Activated T-helper 2 cell treated with anti-CD3 and anti-CD28 coated beads, Interferon-gamma antibody, Interleukin-2, Interleukin-4, amounts not matched to agents 10 μg/mL and 5 μg/mL and 100 μg/mL, durations not matched to agents 14 hours and 24 hours and 36 hours (primary cell): ENCODE data around the gene CDK14. TPM values are rescaled to one million over a fixed set of nuclear protein-coding genes. Genes with fewer than 3 reads are reported as not detected.
"Not testable (repeated sequence)": the region's sequence is repeated elsewhere in the genome, so short reads cannot be mapped to it uniquely, and the experiment has no call there.

ENCODE experiments used
- DNase-seq: peaks from one replicate; pipeline ENCODE4 v3.0.0; 2021; ENCODE audit warnings: low spot score
- H3K27ac Mint-ChIP-seq: one replicate; pipeline ENCODE4 v1.8.0; 2021; ENCODE audit warnings: mixed read lengths
- H3K27me3 Mint-ChIP-seq: one replicate; pipeline ENCODE4 v1.8.0; 2021; ENCODE audit warnings: low read depth, mixed read lengths
- H3K36me3 Mint-ChIP-seq: one replicate; pipeline ENCODE4 v1.8.0; 2021; ENCODE audit warnings: low read depth, mixed read lengths
- H3K4me1 Mint-ChIP-seq: one replicate; pipeline ENCODE4 v1.8.0; 2021; ENCODE audit warnings: low read depth, mixed read lengths
- H3K4me3 Mint-ChIP-seq: one replicate; pipeline ENCODE4 v1.8.0; 2021; ENCODE audit warnings: low read depth, mild to moderate bottlenecking, moderate library complexity, mixed read lengths
- H3K9me3 Mint-ChIP-seq: one replicate; pipeline ENCODE4 v1.8.0; 2021; ENCODE audit warnings: mixed read lengths
- intact Hi-C: fragments of 100-400 bp; cut with micrococcal nuclease; formaldehyde crosslinking; loops from one replicate; pipeline ENCODE4 v1.15.1; 2023
- total RNA-seq: library from RNA; stranded (reverse); gene quantifications from 2 replicates; pipeline ENCODE4 v1.2.3, GENCODE V29; 2022

CDK14 gene
- total RNA-seq, 1 donor from 2014 or later, result 2.2 TPM

- no peaks in the 10 kb centered on the region for H3K4me1 Mint-ChIP-seq
- no peaks in the 10 kb centered on the region for H3K9me3 Mint-ChIP-seq
- no peaks in the 10 kb centered on the region for H3K27me3 Mint-ChIP-seq
- no peak overlapping the region for H3K27ac Mint-ChIP-seq
- no peak overlapping the region for H3K4me3 Mint-ChIP-seq
- H3K36me3 Mint-ChIP-seq, result no peaks in the 10 kb centered on the region
- no peak for DNase-seq
- intact Hi-C loops, result no loop called here
Measured at GRCh38 chr7:90764848-90765570, 168.9 kb downstream of the CDK14 start.

- no peaks in the 10 kb centered on the region for H3K27me3 Mint-ChIP-seq
- H3K27ac Mint-ChIP-seq, result no peak overlapping the region
- no peaks in the 10 kb centered on the region for H3K36me3 Mint-ChIP-seq
- intact Hi-C loops, result no loop called here
- no peak for DNase-seq
- H3K4me3 Mint-ChIP-seq, result no peak overlapping the region
- H3K9me3 Mint-ChIP-seq, result no peaks in the 10 kb centered on the region
- no peaks in the 10 kb centered on the region for H3K4me1 Mint-ChIP-seq
Measured at GRCh38 chr7:90766814-90767564, 170.9 kb downstream of the CDK14 start.

GRCh38 chr7:90768301-90768700 is 172.2 kb downstream of the CDK14 start:
- no peak overlapping the region for H3K27ac Mint-ChIP-seq
- H3K4me3 Mint-ChIP-seq, result no peak overlapping the region
- H3K9me3 Mint-ChIP-seq, result no peaks in the 10 kb centered on the region
- H3K36me3 Mint-ChIP-seq, result no peaks in the 10 kb centered on the region
- no peaks in the 10 kb centered on the region for H3K27me3 Mint-ChIP-seq
- intact Hi-C loops, result no loop called here
- H3K4me1 Mint-ChIP-seq, result no peaks in the 10 kb centered on the region
- no peak for DNase-seq

- Mint-ChIP-seq H3K36me3 (no peaks in the 10 kb centered on the region), H3K9me3 (no peaks in the 10 kb centered on the region), H3K4me1 (no peaks in the 10 kb centered on the region), H3K4me3 (no peak overlapping the region), H3K27me3 (no peaks in the 10 kb centered on the region), H3K27ac (no peak overlapping the region)
- DNase-seq, result no peak
- intact Hi-C loops, result no loop called here
Measured at GRCh38 chr7:90769036-90769435, 172.9 kb downstream of the CDK14 start.

GRCh38 chr7:90769566-90769965 is 173.4 kb downstream of the CDK14 start:
- H3K9me3 Mint-ChIP-seq, H3K36me3 Mint-ChIP-seq, DNase-seq, H3K4me1 Mint-ChIP-seq, H3K4me3 Mint-ChIP-seq, intact Hi-C loops, H3K27me3 Mint-ChIP-seq, H3K27ac Mint-ChIP-seq: not testable (repeated sequence)

GRCh38 chr7:90771281-90771680 is 175.2 kb downstream of the CDK14 start:
- no peak for DNase-seq
- Mint-ChIP-seq H3K4me3 (no peak overlapping the region), H3K27me3 (no peaks in the 10 kb centered on the region), H3K9me3 (no peaks in the 10 kb centered on the region), H3K36me3 (no peaks in the 10 kb centered on the region), H3K27ac (no peak overlapping the region), H3K4me1 (no peaks in the 10 kb centered on the region)
- intact Hi-C loops, result no loop called here

- Mint-ChIP-seq H3K4me1 (no peaks in the 10 kb centered on the region), H3K27me3 (no peaks in the 10 kb centered on the region), H3K27ac (no peak overlapping the region)
Measured at GRCh38 chr7:90772410-90772809, 176.3 kb downstream of the CDK14 start.

GRCh38 chr7:90773269-90773668 is 177.1 kb downstream of the CDK14 start:
- H3K4me1 Mint-ChIP-seq, result no peaks in the 10 kb centered on the region
- no peak overlapping the region for H3K4me3 Mint-ChIP-seq
- no peaks in the 10 kb centered on the region for H3K36me3 Mint-ChIP-seq
- intact Hi-C loops, result no loop called here
- no peaks in the 10 kb centered on the region for H3K9me3 Mint-ChIP-seq
- no peaks in the 10 kb centered on the region for H3K27me3 Mint-ChIP-seq
- DNase-seq, result no peak
- H3K27ac Mint-ChIP-seq, result no peak overlapping the region

More at GRCh38 chr7:90772410-90772809, 176.3 kb downstream of the CDK14 start:
- Mint-ChIP-seq H3K4me3 (no peak overlapping the region), H3K9me3 (no peaks in the 10 kb centered on the region), H3K36me3 (no peaks in the 10 kb centered on the region)
- intact Hi-C loops, result no loop called here
- DNase-seq, result no peak

GRCh38 chr7:90774706-90775105 is 178.6 kb downstream of the CDK14 start:
- H3K27me3 Mint-ChIP-seq, result no peaks in the 10 kb centered on the region
- no peak for DNase-seq
- no peak overlapping the region for H3K27ac Mint-ChIP-seq
- no peaks in the 10 kb centered on the region for H3K4me1 Mint-ChIP-seq
- no peak overlapping the region for H3K4me3 Mint-ChIP-seq
- intact Hi-C loops, result no loop called here
- no peaks in the 10 kb centered on the region for H3K9me3 Mint-ChIP-seq
- no peaks in the 10 kb centered on the region for H3K36me3 Mint-ChIP-seq

- Mint-ChIP-seq H3K4me1 (no peaks in the 10 kb centered on the region), H3K27ac (no peak overlapping the region), H3K4me3 (no peak overlapping the region), H3K9me3 (no peaks in the 10 kb centered on the region), H3K36me3 (no peaks in the 10 kb centered on the region), H3K27me3 (no peaks in the 10 kb centered on the region)
- no peak for DNase-seq
- intact Hi-C loops, result no loop called here
Measured at GRCh38 chr7:90775383-90775965, 179.4 kb downstream of the CDK14 start.

GRCh38 chr7:90777041-90777440 is 180.9 kb downstream of the CDK14 start:
- no peak overlapping the region for H3K4me3 Mint-ChIP-seq
- H3K27me3 Mint-ChIP-seq, result no peaks in the 10 kb centered on the region
- no peak for DNase-seq
- H3K36me3 Mint-ChIP-seq, result no peaks in the 10 kb centered on the region
- H3K27ac Mint-ChIP-seq, result no peak overlapping the region
- intact Hi-C loops, result no loop called here
- no peaks in the 10 kb centered on the region for H3K4me1 Mint-ChIP-seq
- no peaks in the 10 kb centered on the region for H3K9me3 Mint-ChIP-seq

- DNase-seq, result no peak
- no peak overlapping the region for H3K27ac Mint-ChIP-seq
- no peak overlapping the region for H3K4me3 Mint-ChIP-seq
- intact Hi-C loops, result no loop called here
- no peaks in the 10 kb centered on the region for H3K27me3 Mint-ChIP-seq
- H3K36me3 Mint-ChIP-seq, result no peaks in the 10 kb centered on the region
- no peaks in the 10 kb centered on the region for H3K4me1 Mint-ChIP-seq
- H3K9me3 Mint-ChIP-seq, result no peaks in the 10 kb centered on the region
Measured at GRCh38 chr7:90777465-90777864, 181.3 kb downstream of the CDK14 start.

- Mint-ChIP-seq H3K4me1 (no peaks in the 10 kb centered on the region), H3K27me3 (no peaks in the 10 kb centered on the region), H3K9me3 (no peaks in the 10 kb centered on the region), H3K36me3 (no peaks in the 10 kb centered on the region), H3K27ac (no peak overlapping the region), H3K4me3 (no peak overlapping the region)
- DNase-seq, result no peak
- intact Hi-C loops, result no loop called here
Measured at GRCh38 chr7:90777886-90778285, 181.8 kb downstream of the CDK14 start.
